ENCODE data around the gene DPP9. TPM values are rescaled to one million over a fixed set of nuclear protein-coding genes. Genes with fewer than 3 reads are reported as not detected.

Gene DPP9
- total RNA-seq, 1 donor from 2014 or later, result 31.5 TPM

- H3K36me3 Mint-ChIP-seq (ENCODE audit: low read depth), result no peaks in the 10 kb centered on the region
- H3K4me3 Mint-ChIP-seq (ENCODE audit: unreplicated experiment), result peak within 1 kb of the TSS; percentile 87
- H3K27ac Mint-ChIP-seq (ENCODE audit: unreplicated experiment), result peak within 1 kb of the TSS; percentile 86
These were observed 84.7 kb downstream of the DPP9 start, which contains the start of gene TNFAIP8L1 for GRCh38 chr19:4638828-4639530. TSS of gene TNFAIP8L1 (plus strand) at chr19:4639516. CDS start at chr19:4651870, 12,354 bp downstream.

GRCh38 chr19:4638317-4638716, 85.3 kb downstream of the DPP9 start:
- TF ChIP-seq CTCF (IDR thresholded peaks at IDR 0.05), result no peak
- Mint-ChIP-seq H3K27ac (ENCODE audit: unreplicated experiment) (no peak overlapping the region), H3K36me3 (ENCODE audit: low read depth) (no peaks in the 10 kb centered on the region), H3K4me1 (ENCODE audit: low read depth) (peaks cover 28% of the 10 kb centered on the region), H3K27me3 (ENCODE audit: low read depth) (no peaks in the 10 kb centered on the region), H3K4me3 (ENCODE audit: unreplicated experiment) (no peak overlapping the region), H3K9me3 (ENCODE audit: low read depth) (no peaks in the 10 kb centered on the region)
- DNase-seq (ENCODE audit: low spot score), result no peak

More at GRCh38 chr19:4638828-4639530, 84.7 kb downstream of the DPP9 start, which contains the start of gene TNFAIP8L1:
- H3K27me3 Mint-ChIP-seq (ENCODE audit: low read depth), result no peaks in the 10 kb centered on the region
- DNase-seq (ENCODE audit: low spot score), result no peak
- peaks cover 23% of the 10 kb centered on the region for H3K4me1 Mint-ChIP-seq (ENCODE audit: low read depth)
- TF ChIP-seq CTCF (IDR thresholded peaks at IDR 0.05), result no peak
- no peaks in the 10 kb centered on the region for H3K9me3 Mint-ChIP-seq (ENCODE audit: low read depth)

- no peaks in the 10 kb centered on the region for H3K27me3 Mint-ChIP-seq (ENCODE audit: low read depth)
- H3K27ac Mint-ChIP-seq (ENCODE audit: unreplicated experiment), result no peak overlapping the region
- no peaks in the 10 kb centered on the region for H3K9me3 Mint-ChIP-seq (ENCODE audit: low read depth)
- no peak for DNase-seq (ENCODE audit: low spot score)
- H3K36me3 Mint-ChIP-seq (ENCODE audit: low read depth), result no peaks in the 10 kb centered on the region
- H3K4me1 Mint-ChIP-seq (ENCODE audit: low read depth), result peaks cover 30% of the 10 kb centered on the region
- TF ChIP-seq CTCF (IDR thresholded peaks at IDR 0.05), result no peak
- H3K4me3 Mint-ChIP-seq (ENCODE audit: unreplicated experiment), result no peak overlapping the region
These were observed 86.9 kb downstream of the DPP9 start for GRCh38 chr19:4636761-4637160.

- Mint-ChIP-seq H3K36me3 (ENCODE audit: low read depth) (no peaks in the 10 kb centered on the region), H3K4me3 (ENCODE audit: unreplicated experiment) (peak overlapping the region; percentile 51), H3K9me3 (ENCODE audit: low read depth) (no peaks in the 10 kb centered on the region), H3K27ac (ENCODE audit: unreplicated experiment) (peak overlapping the region; percentile 57), H3K27me3 (ENCODE audit: low read depth) (no peaks in the 10 kb centered on the region), H3K4me1 (ENCODE audit: low read depth) (peaks cover 30% of the 10 kb centered on the region)
- peak; percentile 98 for TF ChIP-seq CTCF (IDR thresholded peaks at IDR 0.05)
- DNase-seq (ENCODE audit: low spot score), result no peak
These were observed 87.4 kb downstream of the DPP9 start for GRCh38 chr19:4636151-4636717.

GRCh38 chr19:4635754-4636116, 87.9 kb downstream of the DPP9 start:
- no peak for DNase-seq (ENCODE audit: low spot score)
- H3K27me3 Mint-ChIP-seq (ENCODE audit: low read depth), result no peaks in the 10 kb centered on the region
- H3K9me3 Mint-ChIP-seq (ENCODE audit: low read depth), result no peaks in the 10 kb centered on the region
- peaks cover 30% of the 10 kb centered on the region for H3K4me1 Mint-ChIP-seq (ENCODE audit: low read depth)
- TF ChIP-seq CTCF (IDR thresholded peaks at IDR 0.05), result no peak
- H3K4me3 Mint-ChIP-seq (ENCODE audit: unreplicated experiment), result peak overlapping the region; percentile 51
- H3K27ac Mint-ChIP-seq (ENCODE audit: unreplicated experiment), result peak overlapping the region; percentile 57
- H3K36me3 Mint-ChIP-seq (ENCODE audit: low read depth), result no peaks in the 10 kb centered on the region

Measured in chondrocyte (in vitro differentiated cells).